ENCODE measurements around the gene ZNF683. TPM values are rescaled to one million over a fixed set of nuclear protein-coding genes. Genes with fewer than 3 reads are reported as not detected.

The ZNF683 gene
- total and polyA plus RNA-seq, 9 of the 15 experiments (the other 6 are each of a cell fraction or from before 2014, with no cell fraction given) = not detected

DNA sequence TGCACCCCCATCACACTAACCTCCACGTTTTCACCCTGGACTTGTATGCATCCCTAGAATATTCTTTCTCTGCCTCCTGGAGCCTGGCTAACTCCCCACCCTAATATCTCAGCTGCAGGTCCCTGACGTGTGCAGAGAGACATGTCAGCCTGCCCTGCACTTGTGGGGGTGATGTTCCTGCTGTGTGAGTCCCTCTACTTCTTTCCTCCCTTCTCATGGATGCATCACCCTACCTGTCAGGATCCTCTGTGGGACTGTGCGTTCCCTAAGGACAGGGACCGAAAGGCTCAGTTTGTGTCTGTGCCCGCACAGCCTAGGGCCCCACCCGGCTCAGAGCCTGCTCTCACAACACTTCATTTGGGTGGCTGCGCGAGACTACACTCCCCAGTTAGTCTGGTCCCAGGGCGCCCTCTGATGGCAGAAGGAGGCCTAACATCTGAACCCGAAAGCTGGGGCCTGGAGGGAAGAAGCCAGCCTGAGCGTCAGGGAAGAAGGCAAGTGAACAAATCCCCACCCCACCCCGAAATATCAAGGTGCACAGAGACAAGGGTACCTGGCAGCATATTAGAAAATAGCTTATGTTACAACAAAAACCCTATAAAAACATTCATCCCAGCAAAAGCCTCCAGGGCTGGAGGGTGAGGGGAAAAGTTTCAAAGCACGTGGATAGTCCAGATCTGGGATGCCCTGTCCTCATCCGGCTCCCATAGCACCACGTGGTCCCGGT lies 51.1 kb downstream of the ZNF683 start (continued):
- TF ChIP-seq ZNF57 (CRISPR knock-in tag; IDR thresholded peaks at IDR 0.05) (0 out of 2 replicates have a peak, but pooled peaks have one; percentile 42), ZNF212 (CRISPR knock-in tag; IDR thresholded peaks at IDR 0.05) (no peak), CREM (IDR thresholded peaks at IDR 0.05; ENCODE audit: low read depth) (peak; percentile 56), ARID2 (IDR thresholded peaks at IDR 0.05) (peak; percentile 97), JUND (IDR thresholded peaks at IDR 0.05; ENCODE audit: borderline replicate concordance, low read depth, low read length) (peak; percentile 59; the same call in 1 of the 2 replicates), JUND (tag; IDR thresholded peaks at IDR 0.05; ENCODE audit: borderline replicate concordance, low read depth, low read length) (peak; percentile 66; the same call in 1 of the 3 replicates), RAD51 (IDR thresholded peaks at IDR 0.05; ENCODE audit: borderline replicate concordance, low read depth) (peak; percentile 15; the same call in 1 of the 2 replicates), ZBED1 (IDR thresholded peaks at IDR 0.05) (0 out of 2 replicates have a peak, but pooled peaks have one; percentile 8), RHOXF2B (CRISPR knock-in tag; conservative IDR thresholded peaks at IDR 0.05) (no peak), MYNN (IDR thresholded peaks at IDR 0.05) (peak; percentile 65; the same call in 1 of the 2 replicates), MYNN (CRISPR knock-in tag; IDR thresholded peaks at IDR 0.05) (no peak), MAFF (IDR thresholded peaks at IDR 0.05; ENCODE audit: low read length) (no peak), TBL1XR1 (IDR thresholded peaks at IDR 0.05; ENCODE audit: low read length in 2 of 2) (peak in 1 of 2 experiments; percentile 29; a peak in 1 of 4 replicates), BCOR (IDR thresholded peaks at IDR 0.05) (0 out of 2 replicates have a peak, but pooled peaks have one; percentile 21), ATF7 (IDR thresholded peaks at IDR 0.05) (peak; percentile 46; the same call in 1 of the 2 replicates), CC2D1A (IDR thresholded peaks at IDR 0.05) (peak; percentile 90; the same call in 1 of the 2 replicates), HDAC1 (IDR thresholded peaks at IDR 0.05) (peak in 1 of 2 experiments; percentile 36; a peak in 1 of 4 replicates), MTA3 (IDR thresholded peaks at IDR 0.05; ENCODE audit: borderline replicate concordance) (0 out of 2 replicates have a peak, but pooled peaks have one; percentile 55), BHLHE40 (IDR thresholded peaks at IDR 0.05; ENCODE audit: low read length) (peak; percentile 29; the same call in 1 of the 2 replicates), PPARD (CRISPR knock-in tag; IDR thresholded peaks at IDR 0.05) (no peak), ZNF785 (CRISPR knock-in tag; IDR thresholded peaks at IDR 0.05) (no peak), RAD21 (CRISPR knock-in tag; conservative IDR thresholded peaks at IDR 0.05 in 1 of 2, IDR thresholded peaks at IDR 0.05 in 1 of 2) (peak; percentile 99), CTBP1 (IDR thresholded peaks at IDR 0.05; ENCODE audit: borderline replicate concordance) (peak; percentile 84; the same call in 1 of the 2 replicates)
- TF ChIP-seq, protein P1, sequence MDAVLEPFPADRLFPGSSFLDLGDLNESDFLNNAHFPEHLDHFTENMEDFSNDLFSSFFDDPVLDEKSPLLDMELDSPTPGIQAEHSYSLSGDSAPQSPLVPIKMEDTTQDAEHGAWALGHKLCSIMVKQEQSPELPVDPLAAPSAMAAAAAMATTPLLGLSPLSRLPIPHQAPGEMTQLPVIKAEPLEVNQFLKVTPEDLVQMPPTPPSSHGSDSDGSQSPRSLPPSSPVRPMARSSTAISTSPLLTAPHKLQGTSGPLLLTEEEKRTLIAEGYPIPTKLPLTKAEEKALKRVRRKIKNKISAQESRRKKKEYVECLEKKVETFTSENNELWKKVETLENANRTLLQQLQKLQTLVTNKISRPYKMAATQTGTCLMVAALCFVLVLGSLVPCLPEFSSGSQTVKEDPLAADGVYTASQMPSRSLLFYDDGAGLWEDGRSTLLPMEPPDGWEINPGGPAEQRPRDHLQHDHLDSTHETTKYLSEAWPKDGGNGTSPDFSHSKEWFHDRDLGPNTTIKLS (IDR thresholded peaks at IDR 0.05; ENCODE audit: borderline replicate concordance, low read depth) = no peak
- TF ChIP-seq, protein P2, sequence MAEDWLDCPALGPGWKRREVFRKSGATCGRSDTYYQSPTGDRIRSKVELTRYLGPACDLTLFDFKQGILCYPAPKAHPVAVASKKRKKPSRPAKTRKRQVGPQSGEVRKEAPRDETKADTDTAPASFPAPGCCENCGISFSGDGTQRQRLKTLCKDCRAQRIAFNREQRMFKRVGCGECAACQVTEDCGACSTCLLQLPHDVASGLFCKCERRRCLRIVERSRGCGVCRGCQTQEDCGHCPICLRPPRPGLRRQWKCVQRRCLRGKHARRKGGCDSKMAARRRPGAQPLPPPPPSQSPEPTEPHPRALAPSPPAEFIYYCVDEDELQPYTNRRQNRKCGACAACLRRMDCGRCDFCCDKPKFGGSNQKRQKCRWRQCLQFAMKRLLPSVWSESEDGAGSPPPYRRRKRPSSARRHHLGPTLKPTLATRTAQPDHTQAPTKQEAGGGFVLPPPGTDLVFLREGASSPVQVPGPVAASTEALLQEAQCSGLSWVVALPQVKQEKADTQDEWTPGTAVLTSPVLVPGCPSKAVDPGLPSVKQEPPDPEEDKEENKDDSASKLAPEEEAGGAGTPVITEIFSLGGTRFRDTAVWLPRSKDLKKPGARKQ (CRISPR knock-in tag; IDR thresholded peaks at IDR 0.05) = no peak
